A549 treated with DMSO at 1 μM for 4 hours (cell line): ENCODE measurements around the gene COPZ2. TPM values are rescaled to one million over a fixed set of nuclear protein-coding genes. Genes with fewer than 3 reads are reported as not detected.

Experiments used
- total RNA-seq: library from RNA; stranded (reverse); fragments of 200-300 nt; extraction: Qiagen RNA extraction; gene quantifications from 5 replicates; pipeline ENCODE4 v1.2.3, GENCODE V29; 2022; ENCODE audit warnings: low read depth

The COPZ2 gene, protein sequence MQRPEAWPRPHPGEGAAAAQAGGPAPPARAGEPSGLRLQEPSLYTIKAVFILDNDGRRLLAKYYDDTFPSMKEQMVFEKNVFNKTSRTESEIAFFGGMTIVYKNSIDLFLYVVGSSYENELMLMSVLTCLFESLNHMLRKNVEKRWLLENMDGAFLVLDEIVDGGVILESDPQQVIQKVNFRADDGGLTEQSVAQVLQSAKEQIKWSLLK
- 12.8 to 16.0 TPM (median 14.9 TPM) in 5 replicates for total RNA-seq

DNA sequence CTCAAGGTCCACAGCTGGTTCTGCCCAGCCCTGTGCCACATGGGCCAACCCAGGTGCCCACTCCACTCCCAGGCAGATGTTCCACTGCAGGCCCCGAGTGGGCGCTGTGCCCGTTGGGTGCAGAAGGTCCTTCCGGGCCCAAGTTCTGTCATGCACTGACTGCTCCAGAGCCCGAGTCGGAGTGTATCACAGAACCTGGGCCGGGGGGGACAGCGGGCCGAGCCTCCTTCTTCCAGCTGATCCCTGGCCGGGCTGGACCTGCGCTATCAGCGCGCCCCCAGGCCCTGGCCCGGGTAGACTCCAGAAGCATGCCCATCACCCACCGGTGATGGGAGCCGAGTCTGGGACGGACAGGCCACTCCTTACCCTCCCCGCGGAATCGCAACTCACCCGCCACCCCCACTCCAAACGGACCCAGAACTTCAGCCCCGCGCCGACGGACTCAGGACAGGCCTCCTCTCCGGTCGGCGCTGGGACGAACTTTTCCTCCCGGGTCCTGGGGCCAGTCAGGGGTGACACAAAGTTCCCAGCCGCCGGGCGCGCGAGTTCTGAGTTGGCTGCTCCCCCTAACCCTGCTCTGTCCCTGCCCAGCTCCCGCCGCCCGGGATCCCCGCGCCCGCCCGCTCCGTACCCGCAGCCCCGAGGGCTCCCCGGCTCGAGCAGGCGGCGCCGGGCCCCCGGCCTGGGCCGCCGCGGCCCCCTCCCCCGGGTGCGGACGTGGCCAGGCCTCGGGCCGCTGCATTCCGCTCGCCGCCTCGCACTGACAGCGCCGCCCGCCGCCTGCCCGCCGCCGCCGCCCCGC lies at the start of gene COPZ2:
TSS of gene COPZ2 (minus strand) at position 762 of the 802 bp plus-strand sequence. CDS start at position 742, 20 bp downstream.

DNA sequence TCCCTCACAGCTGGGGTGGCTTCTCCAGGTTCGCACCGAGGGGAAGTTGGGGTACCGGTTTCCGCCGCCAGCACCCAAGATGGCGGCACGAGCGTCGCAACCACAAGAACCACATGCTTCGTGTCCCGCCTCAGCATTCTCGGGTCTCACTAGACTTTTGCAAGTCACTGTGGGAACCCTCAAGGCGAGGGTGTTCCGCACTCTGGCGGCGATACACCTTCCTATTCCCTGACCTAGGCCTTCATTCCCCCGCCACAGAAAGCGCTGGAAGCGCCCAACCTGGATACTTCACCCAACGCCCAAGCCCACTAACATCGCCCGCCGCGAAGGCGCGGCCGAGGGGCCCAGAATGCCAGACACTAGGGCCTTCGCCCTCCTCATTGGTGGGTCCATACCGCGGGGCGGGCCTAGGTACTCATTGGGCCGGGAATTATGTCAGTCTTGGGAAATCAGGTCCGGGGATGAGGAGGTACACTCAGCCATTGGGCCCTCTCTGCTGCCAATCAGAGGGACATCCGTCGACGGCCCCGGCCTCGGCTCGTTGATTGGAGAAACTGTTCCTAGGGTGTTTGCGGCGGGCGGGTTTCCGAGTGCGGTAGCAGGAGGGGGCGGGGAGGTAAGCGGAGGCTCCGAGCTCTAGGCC lies 10.3 kb upstream of the COPZ2 start, which contains the start of gene NFE2L1:
TSS of gene NFE2L1 (plus strand) at position 619 of the 643 bp plus-strand sequence. CDS start 2,760 bp downstream, outside the sequence.

Other genes with a start within 250 kb of the COPZ2 start
- gene OSBPL7, start 216.0 kb downstream of the COPZ2 start, total RNA-seq, result 5.9 to 9.7 TPM (median 9.4 TPM) in 5 replicates
- 87.5 to 115 TPM (median 92.6 TPM) in 5 replicates for gene MRPL10, start 206.3 kb downstream of the COPZ2 start, total RNA-seq
- 2.8 to 3.6 TPM (median 3.5 TPM) in 5 replicates for gene LRRC46, start 206.1 kb downstream of the COPZ2 start, total RNA-seq
- 34.5 to 37.8 TPM (median 34.8 TPM) in 5 replicates for gene SCRN2, start 196.5 kb downstream of the COPZ2 start, total RNA-seq
- gene SP6, start 186.6 kb downstream of the COPZ2 start, total RNA-seq, result 2.8 to 3.1 TPM (median 2.8 TPM) in 5 replicates
- 17.4 to 21.7 TPM (median 18.0 TPM) in 5 replicates for gene SP2, start 141.6 kb downstream of the COPZ2 start, total RNA-seq
- gene PNPO, start 96.2 kb downstream of the COPZ2 start, total RNA-seq, result 17.6 to 22.8 TPM (median 22.4 TPM) in 5 replicates
- gene PRR15L, start 79.9 kb downstream of the COPZ2 start, total RNA-seq, result 0.12 to 0.22 TPM (median 0.15 TPM) in 3 of 5 replicates, not detected in the others
- 95.8 to 108 TPM (median 106 TPM) in 5 replicates for gene CDK5RAP3, start 66.7 kb downstream of the COPZ2 start, total RNA-seq
- gene NFE2L1, start 10.6 kb upstream of the COPZ2 start, total RNA-seq, result 105 to 121 TPM (median 111 TPM) in 5 replicates
- 83.7 to 106 TPM (median 91.4 TPM) in 5 replicates for gene CBX1, start 63.7 kb upstream of the COPZ2 start, total RNA-seq
- 25.8 to 29.6 TPM (median 28.0 TPM) in 5 replicates for gene SNX11, start 70.0 kb upstream of the COPZ2 start, total RNA-seq